Panc1 (cell line): Measurements from ENCODE around the gene TSC2. TPM values are rescaled to one million over a fixed set of nuclear protein-coding genes. Genes with fewer than 3 reads are reported as not detected.

ENCODE experiments used
- ATAC-seq: fragments of 200-7000 bp; cut with Tn5 transposase; 2 replicates; pipeline ENCODE4 v1.9.1; 2020; ENCODE audit warnings: mild to moderate bottlenecking, moderate library complexity
- BruUV-seq: library from RNA; stranded (reverse); fragments of 400-500 nt; replicated peaks from 2 replicates; lab custom pipeline; 2021; lab: Mats Ljungman, UMichigan
- CTCF ChIA-PET: fragments of 300-600 bp; sonication (Branson Sonifier 250); formaldehyde crosslinking; loops from one replicate; lab custom pipeline; 2022; ENCODE audit warnings: antibody characterized with exemption; lab: Charles Lee
- POLR2A ChIA-PET: fragments of 300-600 bp; sonication (Branson Sonifier 250); formaldehyde crosslinking; loops from one replicate; lab custom pipeline; 2022; ENCODE audit warnings: antibody characterized with exemption; lab: Charles Lee
- DNase-seq: peaks from one replicate; pipeline ENCODE4 v3.0.0-alpha.2; 2010; ENCODE audit warnings: low read depth, low spot score
- H3K27ac ChIP-seq: 2 replicates; pipeline ENCODE4 v1.5.1; 2011; ENCODE audit warnings: mild to moderate bottlenecking, low read length, inconsistent platforms
- H3K27me3 ChIP-seq: fragments of 200-500 bp; sonication (Bioruptor generic); 2 replicates; pipeline ENCODE4 v1.6.0; 2014; ENCODE audit warnings: low read length, inconsistent platforms; ENCODE audit not compliant: control insufficient read depth, insufficient read depth
- H3K36me3 ChIP-seq: fragments of 200-500 bp; sonication (Bioruptor generic); 2 replicates; pipeline ENCODE4 v1.5.1; 2014; ENCODE audit warnings: inconsistent platforms, mild to moderate bottlenecking, low read length, moderate library complexity; ENCODE audit not compliant: control insufficient read depth, insufficient read depth
- H3K4me1 ChIP-seq: 2 replicates; pipeline ENCODE4 v1.5.1; 2011; ENCODE audit warnings: inconsistent platforms, mild to moderate bottlenecking, low read length, moderate library complexity; ENCODE audit not compliant: control insufficient read depth, insufficient read depth
- H3K4me3 ChIP-seq, 2 experiments: 2 replicates each; pipeline ENCODE4 v1.5.1; 2011 to 2012; ENCODE audit warnings: low read depth in 2 of 2, low read length in 2 of 2, mild to moderate bottlenecking in 2 of 2, inconsistent platforms in 1 of 2, moderate library complexity in 1 of 2
- H3K9me3 ChIP-seq: fragments of 200-500 bp; sonication (Bioruptor generic); 2 replicates; pipeline ENCODE4 v1.5.1; 2014; ENCODE audit warnings: low read depth, mild to moderate bottlenecking, inconsistent platforms, low read length, moderate library complexity; ENCODE audit not compliant: control insufficient read depth, insufficient read depth
- POLR2AphosphoS5 ChIP-seq: IDR thresholded peaks from 2 replicates; pipeline ENCODE4 v1.6.1; 2012; ENCODE audit warnings: mild to moderate bottlenecking, low read depth, low read length, moderate library complexity
- SIN3A ChIP-seq: IDR thresholded peaks from 2 replicates; pipeline ENCODE4 v1.6.1; 2012; ENCODE audit warnings: low read depth, mild to moderate bottlenecking, low read length, moderate library complexity, borderline replicate concordance; ENCODE audit not compliant: insufficient read depth
- TCF7L2 ChIP-seq: IDR thresholded peaks from 2 replicates; pipeline ENCODE4 v1.6.1; 2011; ENCODE audit warnings: mild to moderate bottlenecking, low read depth, low read length, inconsistent platforms
- in situ Hi-C: cut with HindIII; loops from 2 replicates; pipeline ENCODE4 v1.10.0; 2016; ENCODE audit warnings: low sequenced_read_pairs, low pct_unique_long_range_greater_than_20kb
- intact Hi-C: fragments of 100-400 bp; cut with micrococcal nuclease; formaldehyde crosslinking; loops from one replicate; pipeline ENCODE4 v1.10.0; 2022; ENCODE audit not compliant: unreplicated experiment
- total RNA-seq: library from RNA; stranded (reverse); gene quantifications from one replicate; pipeline ENCODE4 v1.2.1, GENCODE V29; 2021; ENCODE audit not compliant: unreplicated experiment
- TF ChIP-seq, protein P1 (sequence below): fragments of 450-650 bp; IDR thresholded peaks from 2 replicates; pipeline ENCODE4 v1.5.1; 2017; ENCODE audit warnings: mild to moderate bottlenecking
- TF ChIP-seq, protein P2 (sequence below), 2 experiments: IDR thresholded peaks; 2 replicates each; pipeline ENCODE4 v1.6.1; 2011 to 2012; ENCODE audit warnings: low read depth in 2 of 2, control low read depth in 1 of 2, low read length in 1 of 2, mild to moderate bottlenecking in 1 of 2, moderate library complexity in 1 of 2; ENCODE audit not compliant: insufficient read depth in 1 of 2

TSC2 gene
- total RNA-seq, 1 experiment from 2014 or later, result 115 TPM

DNA sequence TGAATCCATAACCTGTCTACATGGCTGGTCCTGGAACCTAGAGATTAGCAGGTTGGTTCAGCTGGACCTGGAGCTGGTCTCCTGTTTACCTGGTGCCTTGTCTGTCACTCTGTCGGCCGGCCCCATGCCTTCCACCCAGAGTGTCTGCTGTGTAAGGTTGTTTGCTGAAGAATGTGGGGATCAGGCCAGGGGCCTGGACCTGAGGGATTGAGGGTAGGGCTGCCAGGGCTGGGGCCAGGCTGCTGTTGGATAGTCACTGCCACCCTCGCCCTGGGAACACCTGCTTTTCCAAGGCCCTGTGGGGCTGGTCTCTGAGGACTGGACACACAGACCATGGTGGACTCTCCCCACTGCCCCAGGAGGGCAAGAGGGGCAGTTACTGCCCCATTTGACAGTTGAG is 19.6 kb upstream of the TSC2 start:
- intact Hi-C loops (loop anchor here (10.0 kb wide), 1 partner anchor 117 kb away; the partner anchor contains the start of gene RAB26), in situ Hi-C loops (no loop called here)
- Histone ChIP-seq H3K27ac (peak overlapping the region; percentile 76), H3K9me3 (no peaks in the 10 kb centered on the region), H3K36me3 (no peaks in the 10 kb centered on the region), H3K4me3 (peak overlapping the region; percentile 54 to 59), H3K27me3 (no peaks in the 10 kb centered on the region), H3K4me1 (peaks cover 70% of the 10 kb centered on the region)
- ChIA-PET CTCF (no interaction called here), POLR2A (no interaction called here)
- no TSS peak for BruUV-seq
- no peak for TF ChIP-seq POLR2AphosphoS5
- ATAC-seq, result no peak
- no peak for DNase-seq

DNA sequence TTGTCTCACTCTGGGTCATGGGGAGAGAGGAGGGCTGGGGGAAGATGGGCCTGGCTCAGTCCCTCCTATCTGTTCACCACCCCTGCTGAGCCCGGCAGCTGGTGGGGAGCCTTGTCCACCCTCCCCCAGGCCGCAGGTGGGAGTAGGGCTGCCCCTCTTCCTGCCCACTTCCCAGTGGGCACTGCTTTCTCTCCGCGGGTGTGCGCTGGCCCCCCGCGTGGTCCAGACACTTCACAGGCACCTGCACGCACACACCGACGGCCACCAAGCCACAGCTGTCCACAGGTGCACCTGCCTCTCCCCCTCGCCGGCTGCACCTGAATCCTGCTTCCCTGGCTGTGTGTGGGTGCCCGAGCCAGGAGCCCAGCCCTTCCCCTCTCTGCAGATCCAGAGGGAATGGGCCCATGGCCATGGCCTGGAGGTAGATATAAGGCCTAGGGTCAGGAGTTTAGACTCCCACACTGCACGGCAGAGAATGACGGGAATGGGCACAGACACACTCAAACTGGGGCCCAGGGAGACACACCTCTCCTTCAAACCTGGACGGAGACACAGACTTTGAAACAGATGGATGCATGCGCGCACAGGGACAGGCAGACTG is 19.1 kb upstream of the TSC2 start:
- Histone ChIP-seq H3K4me1 (peaks cover 72% of the 10 kb centered on the region), H3K27me3 (no peaks in the 10 kb centered on the region), H3K36me3 (no peaks in the 10 kb centered on the region), H3K27ac (peak overlapping the region; percentile 76), H3K4me3 (peak overlapping the region; percentile 54 to 59), H3K9me3 (no peaks in the 10 kb centered on the region)
- CTCF ChIA-PET, result no interaction called here
- POLR2A ChIA-PET, result no interaction called here
- BruUV-seq, result no TSS peak
- no peak for ATAC-seq
- in situ Hi-C loops (no loop called here), intact Hi-C loops (loop anchor here (10.0 kb wide), 1 partner anchor 116 kb away; the partner anchor contains the start of gene RAB26)
- DNase-seq, result no peak
- TF ChIP-seq, protein P1, sequence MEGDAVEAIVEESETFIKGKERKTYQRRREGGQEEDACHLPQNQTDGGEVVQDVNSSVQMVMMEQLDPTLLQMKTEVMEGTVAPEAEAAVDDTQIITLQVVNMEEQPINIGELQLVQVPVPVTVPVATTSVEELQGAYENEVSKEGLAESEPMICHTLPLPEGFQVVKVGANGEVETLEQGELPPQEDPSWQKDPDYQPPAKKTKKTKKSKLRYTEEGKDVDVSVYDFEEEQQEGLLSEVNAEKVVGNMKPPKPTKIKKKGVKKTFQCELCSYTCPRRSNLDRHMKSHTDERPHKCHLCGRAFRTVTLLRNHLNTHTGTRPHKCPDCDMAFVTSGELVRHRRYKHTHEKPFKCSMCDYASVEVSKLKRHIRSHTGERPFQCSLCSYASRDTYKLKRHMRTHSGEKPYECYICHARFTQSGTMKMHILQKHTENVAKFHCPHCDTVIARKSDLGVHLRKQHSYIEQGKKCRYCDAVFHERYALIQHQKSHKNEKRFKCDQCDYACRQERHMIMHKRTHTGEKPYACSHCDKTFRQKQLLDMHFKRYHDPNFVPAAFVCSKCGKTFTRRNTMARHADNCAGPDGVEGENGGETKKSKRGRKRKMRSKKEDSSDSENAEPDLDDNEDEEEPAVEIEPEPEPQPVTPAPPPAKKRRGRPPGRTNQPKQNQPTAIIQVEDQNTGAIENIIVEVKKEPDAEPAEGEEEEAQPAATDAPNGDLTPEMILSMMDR, result no peak
- TF ChIP-seq, protein P2, sequence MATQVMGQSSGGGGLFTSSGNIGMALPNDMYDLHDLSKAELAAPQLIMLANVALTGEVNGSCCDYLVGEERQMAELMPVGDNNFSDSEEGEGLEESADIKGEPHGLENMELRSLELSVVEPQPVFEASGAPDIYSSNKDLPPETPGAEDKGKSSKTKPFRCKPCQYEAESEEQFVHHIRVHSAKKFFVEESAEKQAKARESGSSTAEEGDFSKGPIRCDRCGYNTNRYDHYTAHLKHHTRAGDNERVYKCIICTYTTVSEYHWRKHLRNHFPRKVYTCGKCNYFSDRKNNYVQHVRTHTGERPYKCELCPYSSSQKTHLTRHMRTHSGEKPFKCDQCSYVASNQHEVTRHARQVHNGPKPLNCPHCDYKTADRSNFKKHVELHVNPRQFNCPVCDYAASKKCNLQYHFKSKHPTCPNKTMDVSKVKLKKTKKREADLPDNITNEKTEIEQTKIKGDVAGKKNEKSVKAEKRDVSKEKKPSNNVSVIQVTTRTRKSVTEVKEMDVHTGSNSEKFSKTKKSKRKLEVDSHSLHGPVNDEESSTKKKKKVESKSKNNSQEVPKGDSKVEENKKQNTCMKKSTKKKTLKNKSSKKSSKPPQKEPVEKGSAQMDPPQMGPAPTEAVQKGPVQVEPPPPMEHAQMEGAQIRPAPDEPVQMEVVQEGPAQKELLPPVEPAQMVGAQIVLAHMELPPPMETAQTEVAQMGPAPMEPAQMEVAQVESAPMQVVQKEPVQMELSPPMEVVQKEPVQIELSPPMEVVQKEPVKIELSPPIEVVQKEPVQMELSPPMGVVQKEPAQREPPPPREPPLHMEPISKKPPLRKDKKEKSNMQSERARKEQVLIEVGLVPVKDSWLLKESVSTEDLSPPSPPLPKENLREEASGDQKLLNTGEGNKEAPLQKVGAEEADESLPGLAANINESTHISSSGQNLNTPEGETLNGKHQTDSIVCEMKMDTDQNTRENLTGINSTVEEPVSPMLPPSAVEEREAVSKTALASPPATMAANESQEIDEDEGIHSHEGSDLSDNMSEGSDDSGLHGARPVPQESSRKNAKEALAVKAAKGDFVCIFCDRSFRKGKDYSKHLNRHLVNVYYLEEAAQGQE (IDR thresholded peaks at IDR 0.05; ENCODE audit: insufficient read depth in 1 of 2, low read depth in 2 of 2, low read length in 1 of 2), result no peak
- TF ChIP-seq SIN3A, result no peak
- no peak for TF ChIP-seq POLR2AphosphoS5
- no peak for TF ChIP-seq TCF7L2

DNA sequence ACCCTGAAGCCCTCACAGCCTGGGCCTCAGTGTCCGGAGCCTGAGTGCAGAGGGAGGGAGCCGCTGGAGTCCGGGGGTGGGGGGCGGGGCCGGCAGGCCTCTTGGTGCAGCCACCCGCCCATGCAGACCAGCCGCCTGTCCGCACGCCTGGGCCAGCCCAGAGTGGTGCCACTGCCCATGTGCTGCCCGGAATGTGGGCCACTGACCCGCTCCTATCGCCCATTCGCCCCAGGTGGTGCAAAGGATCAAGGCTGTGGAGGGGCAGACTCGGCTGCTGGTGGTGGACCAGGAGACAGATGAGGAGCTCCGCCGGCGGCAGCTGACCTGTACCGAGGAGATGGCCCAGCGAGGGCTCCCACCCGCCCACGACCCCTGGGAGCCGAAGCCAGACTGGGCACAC is 18.4 kb upstream of the TSC2 start:
- ChIA-PET CTCF (no interaction called here), POLR2A (no interaction called here)
- no peaks in the 10 kb centered on the region for H3K27me3 ChIP-seq
- DNase-seq, result no peak
- BruUV-seq, result no TSS peak
- H3K9me3 ChIP-seq, result no peaks in the 10 kb centered on the region
- ATAC-seq, result no peak
- TF ChIP-seq POLR2AphosphoS5 (no peak), TCF7L2 (no peak), SIN3A (no peak)
- TF ChIP-seq, protein P2 (IDR thresholded peaks at IDR 0.05; ENCODE audit: insufficient read depth in 1 of 2, low read depth in 2 of 2, low read length in 1 of 2), result no peak
- TF ChIP-seq, protein P1, result no peak
- H3K4me3 ChIP-seq, result peak overlapping the region in 1 of 2 experiments; percentile 59; a peak in 1 of 4 replicates
- intact Hi-C loops (loop anchor here (10.0 kb wide), 1 partner anchor 115 kb away; the partner anchor contains the start of gene RAB26), in situ Hi-C loops (no loop called here)
- H3K36me3 ChIP-seq, result no peaks in the 10 kb centered on the region
- peaks cover 73% of the 10 kb centered on the region for H3K4me1 ChIP-seq
- H3K27ac ChIP-seq, result peak overlapping the region; percentile 95; the same call in 1 of the 2 replicates
